IMR-90 (cell line): Measurements from ENCODE around the gene PDCD2L. TPM values are rescaled to one million over a fixed set of nuclear protein-coding genes. Genes with fewer than 3 reads are reported as not detected.

Experiments used
- ATAC-seq: fragments of 200-7000 bp; cut with Tn5 transposase; 2 replicates; pipeline ENCODE4 v1.9.1; 2020; ENCODE audit warnings: low read depth, mild to moderate bottlenecking, moderate library complexity
- BruUV-seq: library from RNA; stranded (reverse); fragments of 400-500 nt; replicated peaks from 2 replicates; lab custom pipeline; 2021; lab: Mats Ljungman, UMichigan
- CTCF ChIA-PET: fragments of 300-600 bp; formaldehyde crosslinking; extraction: SDS; loops from one replicate; lab custom pipeline; 2021; ENCODE audit warnings: antibody characterized with exemption; lab: Yijun Ruan, JAX
- POLR2A ChIA-PET: fragments of 300-600 bp; sonication (Branson Sonifier 250); formaldehyde crosslinking; loops from one replicate; lab custom pipeline; 2022; ENCODE audit warnings: antibody characterized with exemption; ENCODE audit not compliant: unreplicated experiment; lab: Charles Lee
- DNase-seq: peaks from one replicate; pipeline ENCODE4 v3.0.0; 2013
- H2AFZ ChIP-seq: replicated peaks from 2 replicates; pipeline ENCODE3; 2013; ENCODE audit warnings: low read length, mild to moderate bottlenecking; ENCODE audit not compliant: poor library complexity
- H2AK5ac ChIP-seq: 2 replicates; pipeline ENCODE4 v1.6.1; 2013; ENCODE audit warnings: low read depth, low read length, inconsistent platforms
- H2AK9ac ChIP-seq: replicated peaks from 2 replicates; pipeline ENCODE3; 2013; ENCODE audit warnings: mild to moderate bottlenecking, low read depth, low read length, moderate library complexity; ENCODE audit not compliant: poor library complexity
- H2BK120ac ChIP-seq: 2 replicates; pipeline ENCODE4 v1.6.1; 2013; ENCODE audit warnings: low read depth, low read length, inconsistent platforms
- H2BK15ac ChIP-seq: 3 replicates; pipeline ENCODE4 v1.6.1; 2013; ENCODE audit warnings: low read depth, low read length, inconsistent platforms
- H2BK20ac ChIP-seq: 2 replicates; pipeline ENCODE4 v1.6.1; 2013; ENCODE audit warnings: low read depth, mild to moderate bottlenecking, inconsistent platforms, low read length, moderate library complexity
- H2BK5ac ChIP-seq: 2 replicates; pipeline ENCODE4 v1.6.1; 2013; ENCODE audit warnings: mild to moderate bottlenecking, low read depth, low read length, inconsistent platforms; ENCODE audit not compliant: poor library complexity, severe bottlenecking
- H3K14ac ChIP-seq: replicated peaks from 2 replicates; pipeline ENCODE4 v1.6.1; 2013; ENCODE audit warnings: low read depth, low read length, inconsistent platforms
- H3K18ac ChIP-seq: 2 replicates; pipeline ENCODE4 v1.6.1; 2013; ENCODE audit warnings: low read depth, low read length, control low read depth
- H3K23ac ChIP-seq: 2 replicates; pipeline ENCODE4 v1.6.1; 2013; ENCODE audit warnings: low read depth, low read length, inconsistent platforms
- H3K27ac ChIP-seq: 2 replicates; pipeline ENCODE4 v1.5.1; 2013; ENCODE audit warnings: mild to moderate bottlenecking, control low read depth, low read length; ENCODE audit not compliant: insufficient read depth
- H3K27me3 ChIP-seq: 2 replicates; pipeline ENCODE4 v1.6.1; 2013; ENCODE audit warnings: low read length; ENCODE audit not compliant: control insufficient read depth, insufficient read depth
- H3K36me3 ChIP-seq: 2 replicates; pipeline ENCODE4 v1.6.1; 2013; ENCODE audit warnings: low read length, mixed read lengths; ENCODE audit not compliant: control insufficient read depth, insufficient read depth
- H3K4ac ChIP-seq: 2 replicates; pipeline ENCODE4 v1.6.1; 2013; ENCODE audit warnings: low read depth, low read length, inconsistent platforms
- H3K4me1 ChIP-seq: 2 replicates; pipeline ENCODE4 v1.6.1; 2013; ENCODE audit warnings: low read length, mixed read lengths; ENCODE audit not compliant: control insufficient read depth, insufficient read depth
- H3K4me2 ChIP-seq: 2 replicates; pipeline ENCODE4 v1.6.1; 2013; ENCODE audit warnings: low read depth, mild to moderate bottlenecking, control low read depth, low read length, moderate library complexity
- H3K4me3 ChIP-seq: 2 replicates; pipeline ENCODE4 v1.5.1; 2013; ENCODE audit warnings: low read depth, mild to moderate bottlenecking, control low read depth, low read length, moderate library complexity; ENCODE audit not compliant: insufficient read depth
- H3K56ac ChIP-seq: 2 replicates; pipeline ENCODE4 v1.6.1; 2013; ENCODE audit warnings: low read length, inconsistent platforms; ENCODE audit not compliant: insufficient read depth; ENCODE audit errors: extremely low read depth
- H3K79me1 ChIP-seq, 2 experiments: 2 replicates each; pipeline ENCODE4 v1.6.1; 2013; ENCODE audit warnings: low read length in 2 of 2, inconsistent platforms in 1 of 2, low read depth in 1 of 2
- H3K9ac ChIP-seq: 2 replicates; pipeline ENCODE4 v1.6.1; 2013; ENCODE audit warnings: low read depth, low read length, control low read depth
- H3K9me1 ChIP-seq: 2 replicates; pipeline ENCODE4 v1.6.1; 2013; ENCODE audit warnings: low read length, inconsistent platforms; ENCODE audit not compliant: insufficient read depth
- H3K9me3 ChIP-seq: 2 replicates; pipeline ENCODE4 v1.6.1; 2013; ENCODE audit warnings: low read length; ENCODE audit not compliant: control insufficient read depth, insufficient read depth
- H4K20me1 ChIP-seq: 2 replicates; pipeline ENCODE4 v1.6.1; 2013; ENCODE audit warnings: low read length, inconsistent platforms; ENCODE audit not compliant: insufficient read depth
- H4K5ac ChIP-seq: 2 replicates; pipeline ENCODE4 v1.6.1; 2013; ENCODE audit warnings: mild to moderate bottlenecking, low read depth, low read length, control low read depth
- H4K8ac ChIP-seq, 2 experiments: 2 replicates each; pipeline ENCODE4 v1.6.1; 2013; ENCODE audit warnings: low read depth in 2 of 2, low read length in 2 of 2, control low read depth in 1 of 2, inconsistent platforms in 1 of 2
- H4K91ac ChIP-seq: 2 replicates; pipeline ENCODE4 v1.6.1; 2013; ENCODE audit warnings: low read depth, low read length, inconsistent platforms; ENCODE audit not compliant: insufficient read depth
- BHLHE40 ChIP-seq: fragments of 150-350 bp; IDR thresholded peaks from 2 replicates; pipeline ENCODE4 v1.6.1; 2016; ENCODE audit warnings: mild to moderate bottlenecking, low read depth, low read length
- CEBPB ChIP-seq: IDR thresholded peaks from 2 replicates; pipeline ENCODE4 v1.6.1; 2012; ENCODE audit warnings: low read depth, low read length, improper control_type of control experiment
- CHD1 ChIP-seq: IDR thresholded peaks from 2 replicates; pipeline ENCODE4 v1.6.1; 2012; ENCODE audit warnings: low read depth, low read length, improper control_type of control experiment
- CTCF ChIP-seq: conservative IDR thresholded peaks from 2 replicates; pipeline ENCODE4 v1.5.1; 2012; ENCODE audit warnings: mild to moderate bottlenecking, low read depth, low read length, improper control_type of control experiment
- ELK1 ChIP-seq: fragments of 150-350 bp; IDR thresholded peaks from 2 replicates; pipeline ENCODE4 v1.6.1; 2016; ENCODE audit warnings: low read depth, mild to moderate bottlenecking, low read length, moderate library complexity, borderline replicate concordance
- FOS ChIP-seq: fragments of 150-350 bp; IDR thresholded peaks from 2 replicates; pipeline ENCODE4 v1.6.1; 2016; ENCODE audit warnings: low read depth, low read length
- MAFK ChIP-seq: IDR thresholded peaks from 2 replicates; pipeline ENCODE4 v1.6.1; 2012; ENCODE audit warnings: low read depth, low read length, improper control_type of control experiment
- MAZ ChIP-seq: IDR thresholded peaks from 2 replicates; pipeline ENCODE4 v1.6.1; 2012; ENCODE audit warnings: low read depth, mild to moderate bottlenecking, low read length, improper control_type of control experiment, moderate library complexity, borderline replicate concordance
- MXI1 ChIP-seq: IDR thresholded peaks from 2 replicates; pipeline ENCODE4 v1.6.1; 2012; ENCODE audit warnings: low read depth, mild to moderate bottlenecking, low read length, moderate library complexity, borderline replicate concordance
- NFE2L2 ChIP-seq: fragments of 150-350 bp; IDR thresholded peaks from 2 replicates; pipeline ENCODE4 v1.6.1; 2016; ENCODE audit warnings: low read depth, mild to moderate bottlenecking, low read length
- POLR2A ChIP-seq: IDR thresholded peaks from 2 replicates; pipeline ENCODE4 v1.6.1; 2012; ENCODE audit warnings: mild to moderate bottlenecking, low read depth, low read length
- RAD21 ChIP-seq: IDR thresholded peaks from 2 replicates; pipeline ENCODE4 v1.6.1; 2012; ENCODE audit warnings: low read length, improper control_type of control experiment
- RCOR1 ChIP-seq: IDR thresholded peaks from 2 replicates; pipeline ENCODE4 v1.6.1; 2012; ENCODE audit warnings: mild to moderate bottlenecking, low read length, improper control_type of control experiment; ENCODE audit not compliant: insufficient replicate concordance
- RFX5 ChIP-seq: IDR thresholded peaks from 2 replicates; pipeline ENCODE4 v1.8.0; 2012; ENCODE audit warnings: low read depth, mild to moderate bottlenecking, low read length, moderate library complexity
- SMC3 ChIP-seq: fragments of 150-350 bp; IDR thresholded peaks from 2 replicates; pipeline ENCODE4 v1.6.1; 2016; ENCODE audit warnings: low read depth, mild to moderate bottlenecking, antibody characterized with exemption, low read length, moderate library complexity
- WGBS, 2 experiments: methylation state at CpG; one replicate each; pipeline versions ENCODE4 v1.1.5 to v1.1.7; 2013; ENCODE audit warnings: missing lambda C conversion rate in 2 of 2; ENCODE audit not compliant: insufficient read length in 1 of 2; ENCODE audit errors: extremely low coverage in 2 of 2; 5-methylcytosine and 5-hydroxymethylcytosine counted together
- dilution Hi-C: fragments of 300-500 bp; cut with HindIII; formaldehyde crosslinking; loops from one replicate; pipeline ENCODE4 v1.14.3; 2018; ENCODE audit warnings: low sequenced_read_pairs; ENCODE audit not compliant: unreplicated experiment
- in situ Hi-C: fragments of 300-500 bp; cut with MboI; formaldehyde crosslinking; loops from 3 replicates; pipeline ENCODE4 v1.14.3; 2019; ENCODE audit warnings: low sequenced_read_pairs, inconsistent platforms, mixed read lengths
- intact Hi-C: fragments of 100-400 bp; cut with micrococcal nuclease; formaldehyde crosslinking; loops from 2 replicates; pipeline ENCODE4 v1.10.0; 2022
- polyA plus RNA-seq, 3 experiments: library from polyadenylated mRNA; depleted of rRNA; stranded (reverse); fragments of >200 nt; gene quantifications; 2 replicates each; pipeline ENCODE4 v1.2.3, GENCODE V29; 2012; ENCODE audit warnings: low replicate concordance in 1 of 3
- total RNA-seq: library from RNA; depleted of rRNA; stranded (reverse); fragments of >200 nt; gene quantifications from 2 replicates; pipeline ENCODE4 v1.2.3, GENCODE V29; 2012
- TF ChIP-seq, protein P1 (sequence below): fragments of 150-350 bp; IDR thresholded peaks from 2 replicates; pipeline ENCODE4 v1.6.1; 2017; ENCODE audit warnings: mild to moderate bottlenecking, antibody characterized with exemption, low read length, low read depth

Gene PDCD2L
- total and polyA plus RNA-seq, 2 of the 4 experiments (the other 2 are of a cell fraction), result 10.6 to 13.0 TPM

- Histone ChIP-seq H3K23ac (no peak overlapping the region), H4K91ac (no peak overlapping the region), H3K9me1 (peaks cover 3% of the 10 kb centered on the region), H3K4me1 (peaks cover 12% of the 10 kb centered on the region), H3K36me3 (peaks cover 30% of the 10 kb centered on the region), H2BK120ac (no peak overlapping the region), H4K5ac (no peak overlapping the region), H4K8ac (no peak overlapping the region), H2AK5ac (no peak overlapping the region), H2AK9ac (no peak overlapping the region), H2BK15ac (no peak overlapping the region), H3K27ac (no peak overlapping the region), H3K27me3 (no peaks in the 10 kb centered on the region), H3K56ac (no peak overlapping the region), H2BK20ac (no peak overlapping the region), H3K4me2 (no peak overlapping the region), H3K9me3 (no peaks in the 10 kb centered on the region), H2BK5ac (no peak overlapping the region), H3K4me3 (no peak overlapping the region), H3K18ac (no peak overlapping the region), H3K14ac (no peak overlapping the region), H3K9ac (no peak overlapping the region), H4K20me1 (peaks cover 22% of the 10 kb centered on the region), H3K79me1 (peaks cover 28 to 52% of the 10 kb centered on the region in 2 experiments), H2AFZ (no peak overlapping the region), H3K4ac (no peak overlapping the region)
- dilution Hi-C loops, result no loop called here
- TF ChIP-seq ELK1 (no peak), MAFK (no peak), CEBPB (no peak), RFX5 (no peak), POLR2A (no peak), CHD1 (no peak), MXI1 (no peak), RCOR1 (no peak), FOS (no peak), MAZ (no peak), NFE2L2 (no peak), SMC3 (no peak), RAD21 (no peak), CTCF (no peak), BHLHE40 (no peak)
- TF ChIP-seq, protein P1, sequence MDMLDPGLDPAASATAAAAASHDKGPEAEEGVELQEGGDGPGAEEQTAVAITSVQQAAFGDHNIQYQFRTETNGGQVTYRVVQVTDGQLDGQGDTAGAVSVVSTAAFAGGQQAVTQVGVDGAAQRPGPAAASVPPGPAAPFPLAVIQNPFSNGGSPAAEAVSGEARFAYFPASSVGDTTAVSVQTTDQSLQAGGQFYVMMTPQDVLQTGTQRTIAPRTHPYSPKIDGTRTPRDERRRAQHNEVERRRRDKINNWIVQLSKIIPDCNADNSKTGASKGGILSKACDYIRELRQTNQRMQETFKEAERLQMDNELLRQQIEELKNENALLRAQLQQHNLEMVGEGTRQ, result no peak
- BruUV-seq, result no TSS peak
- DNase-seq (no peak), ATAC-seq (no peak)
- CTCF ChIA-PET, result no interaction called here
- in situ Hi-C loops, result no loop called here
- intact Hi-C loops, result no loop called here
- 100% methylated on average over 1 of the region's 3 CpGs; no CpG with 5 or more reads in 1 of the 2 experiments for WGBS, 2 experiments
- POLR2A ChIA-PET, result no interaction called here
Measured at GRCh38 chr19:34454685-34455084, 50.5 kb downstream of the PDCD2L start.
